Gastroesophageal sphincter (tissue), 4 donors: ENCODE results near the gene GPD1L. TPM values are rescaled to one million over a fixed set of nuclear protein-coding genes. Genes with fewer than 3 reads are reported as not detected.

Source experiments
- ATAC-seq: fragments of 150-250 bp; one replicate; pipeline ENCODE4 v1.9.1; 2016; ENCODE audit warnings: mild to moderate bottlenecking, moderate library complexity
- H3K27ac ChIP-seq, 4 donors: fragments of 200-600 bp; sonication (generic) in 3 of 4; 1 replicate in 3 of 4; 2 replicates in 1 of 4; pipeline ENCODE4 v1.5.1; 2016 to 2019
- H3K27me3 ChIP-seq: fragments of 200-600 bp; sonication (generic); one replicate; pipeline ENCODE4 v1.5.1; 2019
- H3K36me3 ChIP-seq, 2 donors: fragments of 200-600 bp; sonication (generic); one replicate each; pipeline ENCODE4 v1.5.1; 2019; ENCODE audit warnings: control low read depth in 1 of 2
- H3K4me1 ChIP-seq, 3 donors: fragments of 200-600 bp; sonication (generic); 1 replicate in 2 of 3; 2 replicates in 1 of 3; pipeline ENCODE4 v1.5.1; 2016 to 2019; ENCODE audit warnings: control low read depth in 2 of 3
- H3K4me3 ChIP-seq, 2 donors: fragments of 200-600 bp; sonication (generic); one replicate each; pipeline ENCODE4 v1.5.1; 2019; ENCODE audit warnings: mild to moderate bottlenecking in 1 of 2, moderate library complexity in 1 of 2
- H3K9me3 ChIP-seq, 3 donors: fragments of 200-600 bp; sonication (generic); one replicate each; pipeline ENCODE4 v1.5.1; 2017 to 2019; ENCODE audit warnings: control low read depth in 2 of 3
- CTCF ChIP-seq, 4 experiments: fragments of 200-600 bp in 2 of 4; fragments of 450-650 bp in 2 of 4; sonication (generic) in 1 of 4; IDR thresholded peaks; one replicate each; pipeline ENCODE4 v1.5.1; 2017 to 2019; ENCODE audit warnings: antibody characterized with exemption in 4 of 4, mild to moderate bottlenecking in 2 of 4, moderate library complexity in 2 of 4
- EP300 ChIP-seq: sonication (generic); formaldehyde crosslinking; IDR thresholded peaks from one replicate; pipeline ENCODE4 v1.6.1; 2017; ENCODE audit warnings: antibody characterized with exemption, mild to moderate bottlenecking
- POLR2A ChIP-seq, 2 donors: fragments of 450-650 bp; IDR thresholded peaks; one replicate each; pipeline ENCODE4 v1.6.1; 2017; ENCODE audit warnings: antibody characterized with exemption in 2 of 2, mild to moderate bottlenecking in 2 of 2, moderate library complexity in 1 of 2
- POLR2AphosphoS5 ChIP-seq: sonication (generic); formaldehyde crosslinking; IDR thresholded peaks from one replicate; pipeline ENCODE4 v1.6.1; 2017; ENCODE audit warnings: antibody characterized with exemption
- WGBS, 2 donors: methylation state at CpG; one replicate each; pipeline ENCODE4 v1.1.5; 2018; ENCODE audit warnings: low coverage in 1 of 2; 5-methylcytosine and 5-hydroxymethylcytosine counted together
- total RNA-seq, 4 donors: library from RNA; depleted of rRNA; stranded (reverse); fragments of >200 nt; gene quantifications; one replicate each; pipeline ENCODE4 v1.1.0, GENCODE V29; 2016

Gene GPD1L
- total RNA-seq, 4 donors from 2014 or later: 85.0 to 162 (median 106) TPM

- TF ChIP-seq CTCF (IDR thresholded peaks at IDR 0.05) (no peak), EP300 (no peak), POLR2AphosphoS5 (no peak), POLR2A (IDR thresholded peaks at IDR 0.05) (no peak)
- H3K27me3 ChIP-seq: no peaks in the 10 kb centered on the region
- H3K4me1 ChIP-seq: peaks cover 0 to 11% (median 0%) of the 10 kb centered on the region in 3 donors
- ATAC-seq: no peak
- no peaks in the 10 kb centered on the region for H3K36me3 ChIP-seq
- H3K4me3 ChIP-seq: no peak overlapping the region
- peaks cover 0 to 13% (median 0%) of the 10 kb centered on the region in 3 donors for H3K9me3 ChIP-seq
- H3K27ac ChIP-seq: no peak overlapping the region
- WGBS, 2 donors: 93 to 97% methylated on average over 6 to 7 of the region's 7 CpGs
These were observed 4.1 kb upstream of the GPD1L start for GRCh38 chr3:32102289-32102688.

- ATAC-seq: no peak
- 94 to 97% methylated on average over 4 of the region's 4 CpGs for WGBS, 2 donors
- Histone ChIP-seq H3K4me3 (no peak overlapping the region), H3K4me1 (peaks cover 2 to 32% (median 16%) of the 10 kb centered on the region in 3 donors), H3K36me3 (no peaks in the 10 kb centered on the region), H3K27ac (no peak overlapping the region), H3K9me3 (peaks cover 0 to 13% (median 0%) of the 10 kb centered on the region in 3 donors), H3K27me3 (no peaks in the 10 kb centered on the region)
- TF ChIP-seq POLR2AphosphoS5 (no peak), POLR2A (IDR thresholded peaks at IDR 0.05) (no peak), CTCF (IDR thresholded peaks at IDR 0.05) (no peak)
These were observed 1.9 kb upstream of the GPD1L start for GRCh38 chr3:32104492-32104891.

GRCh38 chr3:32105291-32106131, 909 bp upstream of the GPD1L start:
- WGBS, 2 donors: 94 to 95% methylated on average over 2 to 5 of the region's 7 CpGs
- Histone ChIP-seq H3K4me1 (peaks cover 5 to 42% (median 26%) of the 10 kb centered on the region in 3 donors), H3K36me3 (no peaks in the 10 kb centered on the region), H3K4me3 (peak overlapping the region in 1 of 2 donors; percentile 96), H3K9me3 (peaks cover 0 to 13% (median 0%) of the 10 kb centered on the region in 3 donors), H3K27me3 (no peaks in the 10 kb centered on the region), H3K27ac (peak overlapping the region in 3 of 4 donors; percentile 86 to 91 (median 89))
- no peak for ATAC-seq
- TF ChIP-seq POLR2AphosphoS5 (no peak), EP300 (no peak), POLR2A (IDR thresholded peaks at IDR 0.05) (no peak), CTCF (IDR thresholded peaks at IDR 0.05) (no peak)

GRCh38 chr3:32106929-32107362, 526 bp downstream of the GPD1L start:
- H3K4me1 ChIP-seq: peaks cover 6 to 55% (median 29%) of the 10 kb centered on the region in 3 donors
- 7% methylated on average over 14 of the region's 36 CpGs; no CpG with 5 or more reads in 1 of the 2 donors for WGBS, 2 donors

More at GRCh38 chr3:32106929-32107362, 526 bp downstream of the GPD1L start:
- peak; percentile 10 for ATAC-seq
- TF ChIP-seq CTCF (IDR thresholded peaks at IDR 0.05): no peak
- no peak for TF ChIP-seq POLR2AphosphoS5
- TF ChIP-seq POLR2A (IDR thresholded peaks at IDR 0.05): no peak
- TF ChIP-seq EP300: no peak
- Histone ChIP-seq H3K4me3 (peak overlapping the region; percentile 48 to 96), H3K36me3 (no peaks in the 10 kb centered on the region), H3K9me3 (peaks cover 0 to 11% (median 0%) of the 10 kb centered on the region in 3 donors), H3K27me3 (no peaks in the 10 kb centered on the region), H3K27ac (peak overlapping the region; percentile 36 to 91 (median 88))
